NCI-H1092 treated with DMSO at 0.1 percent for 48 hours (cell line): ENCODE data around the gene EXOC1.
"Not testable (repeated sequence)": the region's sequence is repeated elsewhere in the genome, so short reads cannot be mapped to it uniquely, and the experiment has no call there.

Experiments
- DNase-seq: peaks from one replicate; lab custom pipeline; 2025; lab: John Stamatoyannopoulos, UW

The EXOC1 gene

GRCh38 chr4:55906323-55906722 lies 52.9 kb downstream of the EXOC1 start:
- no peak for DNase-seq

DNA sequence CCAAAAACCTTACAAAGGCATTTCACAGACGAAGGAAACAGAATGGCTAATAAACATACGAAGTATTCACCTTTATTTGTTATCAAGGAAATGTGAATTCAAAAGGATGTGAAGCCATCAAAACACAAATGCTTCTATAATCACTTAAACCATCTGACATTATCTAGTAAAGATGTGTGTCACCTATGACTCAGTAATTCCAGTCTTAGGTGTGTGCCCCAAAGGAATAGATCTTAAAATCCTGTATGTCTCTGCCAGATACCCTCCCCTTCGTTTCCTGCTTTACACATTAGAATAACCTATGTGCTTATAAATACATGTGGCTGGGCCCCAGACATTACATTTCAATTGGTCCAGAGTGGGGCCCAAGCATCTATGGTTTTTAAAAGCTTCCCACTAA lies 53.5 kb downstream of the EXOC1 start:
- DNase-seq, result no peak

- DNase-seq, result no peak
These were observed 54.0 kb downstream of the EXOC1 start for GRCh38 chr4:55907469-55907868.

GRCh38 chr4:55910140-55910539 lies 56.7 kb downstream of the EXOC1 start:
- DNase-seq, result no peak

DNA sequence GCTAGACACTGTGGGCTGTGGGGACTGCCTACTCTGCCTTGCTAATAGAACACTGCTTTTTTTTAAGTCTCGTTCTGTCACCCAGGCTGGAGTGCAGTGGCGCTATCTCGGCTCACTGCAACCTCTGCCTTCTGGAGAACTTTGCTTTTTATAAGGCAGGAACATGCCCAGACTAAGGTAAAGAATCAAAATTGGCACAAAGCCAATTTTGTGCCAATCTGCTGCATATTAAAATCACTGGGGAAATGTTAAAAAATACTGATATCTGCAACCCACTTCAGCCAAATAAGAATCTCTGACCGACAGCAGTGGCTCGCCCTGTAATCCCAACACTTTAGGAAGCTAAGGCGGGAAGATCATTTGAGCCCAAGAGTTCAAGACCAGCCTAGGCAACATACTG lies 58.8 kb downstream of the EXOC1 start:
- DNase-seq, result no peak

GRCh38 chr4:55920571-55920970 lies 67.1 kb downstream of the EXOC1 start:
- DNase-seq, result no peak

- no peak for DNase-seq
These were observed 67.6 kb downstream of the EXOC1 start for GRCh38 chr4:55921093-55921492.

GRCh38 chr4:55925241-55925640 lies 71.8 kb downstream of the EXOC1 start:
- DNase-seq, result no peak

DNA sequence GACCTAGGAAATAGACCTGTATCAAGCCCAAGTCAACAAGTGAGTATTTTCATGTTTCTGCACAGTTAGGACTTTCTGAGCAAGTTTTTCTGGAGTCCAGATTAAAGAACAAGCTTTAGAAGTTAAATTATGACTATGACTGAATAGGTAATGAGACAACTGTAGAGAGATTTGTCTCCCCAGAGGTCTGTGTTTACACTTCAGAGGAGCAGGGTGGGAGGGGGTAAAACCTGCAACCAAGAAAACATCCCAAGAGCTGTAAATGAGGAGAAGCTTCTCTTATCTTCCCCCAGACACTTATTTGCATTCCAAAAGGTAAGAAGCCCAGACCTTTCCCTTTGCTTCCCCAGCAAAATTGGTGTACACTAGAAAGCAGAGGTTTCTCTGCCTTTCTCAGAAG lies 73.2 kb downstream of the EXOC1 start:
- no peak for DNase-seq

DNA sequence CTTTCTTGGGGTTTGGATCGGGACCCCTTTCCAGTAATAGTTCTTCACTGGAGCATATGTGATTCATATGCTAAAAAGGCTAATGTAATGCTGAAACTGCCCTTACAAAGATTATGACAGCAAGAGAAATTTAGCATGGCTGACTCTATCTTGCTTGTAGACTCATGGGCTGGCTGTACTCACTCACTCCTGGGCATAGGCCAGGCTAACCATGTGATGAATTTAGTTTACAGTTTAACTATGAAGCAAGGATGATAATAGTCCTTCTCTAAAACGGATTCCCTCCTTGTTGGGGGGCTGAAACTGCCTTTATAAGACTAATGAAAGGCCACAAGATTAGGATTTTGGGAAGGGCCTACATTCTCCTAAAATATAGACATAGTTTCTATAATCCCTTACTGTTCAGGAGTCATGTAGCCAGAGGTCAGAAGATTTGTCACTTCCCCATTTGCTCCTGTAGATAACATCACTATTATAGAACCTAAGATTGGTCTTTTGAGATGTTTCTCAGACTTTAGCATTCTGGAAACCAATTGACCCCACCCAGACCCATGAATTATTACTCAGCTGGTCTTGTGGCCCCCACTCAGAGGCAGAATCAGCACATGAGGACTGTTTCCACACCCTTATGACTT lies 74.5 kb downstream of the EXOC1 start:
- DNase-seq, result no peak

DNA sequence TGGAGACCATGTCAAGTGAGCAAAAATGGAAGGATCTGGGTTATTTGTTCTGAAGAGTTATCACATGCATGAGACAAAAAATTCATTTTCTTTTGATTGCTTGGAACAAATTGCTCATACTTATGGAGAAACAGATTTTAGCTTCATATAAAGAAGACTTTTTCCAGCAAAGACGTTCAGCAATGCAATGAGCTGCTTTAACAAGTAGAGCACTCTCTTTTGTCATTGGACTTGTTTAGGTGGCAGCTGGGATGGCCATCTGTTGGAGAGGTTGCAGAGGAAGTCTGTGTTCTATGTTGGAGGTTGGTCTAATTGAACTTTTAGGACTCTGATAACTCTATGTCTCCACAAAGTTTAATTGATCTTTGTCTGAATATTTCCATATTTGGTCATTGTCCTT lies 75.4 kb downstream of the EXOC1 start:
- no peak for DNase-seq

DNA sequence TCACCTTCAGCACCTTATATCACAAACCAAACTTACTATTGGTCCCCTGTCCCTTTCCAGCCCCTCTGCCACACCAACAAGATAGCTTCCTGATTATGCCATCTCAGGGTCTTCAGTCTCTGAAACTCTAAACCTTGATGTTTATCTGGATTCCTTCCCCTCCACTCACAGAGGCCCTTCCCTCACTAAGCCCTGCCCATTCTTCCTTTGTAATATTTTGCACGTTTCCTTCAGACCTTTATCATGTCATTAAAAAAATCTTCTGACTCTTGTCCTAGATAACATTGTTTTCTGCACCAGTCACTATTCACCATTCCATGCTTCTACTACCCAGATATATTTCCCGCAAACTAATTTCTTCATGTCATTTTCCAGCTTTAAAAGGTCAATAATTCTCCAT lies 77.6 kb downstream of the EXOC1 start:
- DNase-seq, result no peak

DNA sequence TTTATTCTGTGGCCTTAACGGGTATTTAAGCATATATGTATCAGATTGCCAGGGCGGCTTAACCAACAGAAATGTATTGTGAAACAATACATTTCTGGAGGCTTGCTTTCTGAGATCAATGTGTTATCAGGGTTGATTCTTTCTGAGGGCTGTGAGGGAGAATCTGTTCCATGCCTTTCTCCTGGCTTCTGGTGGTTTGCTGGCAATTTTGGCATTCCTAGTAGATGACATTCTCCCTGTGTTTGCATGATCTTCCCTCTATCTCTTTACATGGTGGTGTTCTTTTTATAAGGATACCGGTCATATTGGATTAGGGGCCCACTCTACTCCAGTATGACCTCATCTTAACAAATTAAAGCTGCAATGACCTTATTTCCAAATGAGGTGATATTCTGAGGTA lies 78.4 kb downstream of the EXOC1 start:
- no peak for DNase-seq

DNA sequence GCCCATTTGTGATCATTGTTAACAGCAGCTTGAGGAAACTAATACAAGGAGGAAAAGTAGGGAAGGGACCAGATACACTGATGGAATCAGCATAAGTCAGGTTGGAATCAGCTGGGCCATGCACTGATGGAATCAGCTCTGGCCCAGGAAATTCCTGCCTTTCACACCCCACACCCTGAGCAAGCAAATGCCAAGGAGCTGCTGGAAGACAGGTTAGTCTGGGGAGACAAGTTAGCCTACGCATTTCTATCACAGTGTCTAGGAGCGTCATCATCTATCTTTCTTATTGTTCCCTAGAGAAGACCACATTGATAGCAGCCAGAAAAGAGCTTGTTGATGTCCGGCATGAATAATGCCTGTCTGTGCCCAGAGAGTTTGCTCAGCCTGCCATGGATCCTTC lies 79.1 kb downstream of the EXOC1 start:
- DNase-seq, result no peak

DNA sequence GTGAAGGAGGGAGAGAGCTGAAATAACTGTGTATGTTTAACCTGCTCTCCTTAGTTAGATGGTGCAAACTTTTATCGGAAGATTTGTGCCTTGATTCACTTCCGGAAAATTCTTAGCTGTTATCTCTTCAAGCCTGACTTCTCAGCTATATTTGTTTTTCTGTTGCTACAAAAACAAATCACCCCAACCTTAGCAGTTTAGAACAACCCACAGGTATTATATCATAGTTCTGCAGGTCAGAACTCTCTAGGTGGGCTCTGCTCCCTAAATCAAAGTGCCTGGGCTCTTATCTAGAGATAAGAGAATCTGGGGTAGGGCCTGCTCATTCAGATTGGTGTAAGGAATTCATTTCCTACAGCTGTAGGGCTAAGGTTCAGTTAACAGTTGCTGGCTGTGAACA lies 80.2 kb downstream of the EXOC1 start:
- no peak for DNase-seq

GRCh38 chr4:55935907-55936306 lies 82.5 kb downstream of the EXOC1 start:
- not testable (repeated sequence) for DNase-seq

GRCh38 chr4:55938481-55938880 lies 85.0 kb downstream of the EXOC1 start:
- no peak for DNase-seq

DNA sequence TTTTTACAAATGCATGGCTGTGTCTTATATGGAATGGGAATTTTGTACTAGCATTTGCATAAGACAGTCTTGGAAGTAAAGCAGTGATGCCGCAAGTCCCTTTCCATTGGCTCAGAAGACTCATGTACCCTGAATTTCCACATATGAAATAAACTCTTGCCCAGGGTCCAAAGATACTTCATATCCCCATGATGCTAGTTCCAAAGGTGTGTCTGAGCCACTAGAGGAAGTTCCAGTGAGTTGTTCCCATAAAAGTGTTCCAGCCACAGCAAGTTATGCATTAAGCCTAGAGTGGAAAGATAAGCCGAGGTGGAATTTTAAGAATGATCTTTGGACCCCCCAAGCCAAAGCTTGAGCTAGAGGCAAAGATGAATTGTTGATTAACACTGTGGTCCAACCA lies 86.0 kb downstream of the EXOC1 start:
- no peak for DNase-seq

GRCh38 chr4:55941881-55942396 lies 88.5 kb downstream of the EXOC1 start:
- no peak for DNase-seq

DNA sequence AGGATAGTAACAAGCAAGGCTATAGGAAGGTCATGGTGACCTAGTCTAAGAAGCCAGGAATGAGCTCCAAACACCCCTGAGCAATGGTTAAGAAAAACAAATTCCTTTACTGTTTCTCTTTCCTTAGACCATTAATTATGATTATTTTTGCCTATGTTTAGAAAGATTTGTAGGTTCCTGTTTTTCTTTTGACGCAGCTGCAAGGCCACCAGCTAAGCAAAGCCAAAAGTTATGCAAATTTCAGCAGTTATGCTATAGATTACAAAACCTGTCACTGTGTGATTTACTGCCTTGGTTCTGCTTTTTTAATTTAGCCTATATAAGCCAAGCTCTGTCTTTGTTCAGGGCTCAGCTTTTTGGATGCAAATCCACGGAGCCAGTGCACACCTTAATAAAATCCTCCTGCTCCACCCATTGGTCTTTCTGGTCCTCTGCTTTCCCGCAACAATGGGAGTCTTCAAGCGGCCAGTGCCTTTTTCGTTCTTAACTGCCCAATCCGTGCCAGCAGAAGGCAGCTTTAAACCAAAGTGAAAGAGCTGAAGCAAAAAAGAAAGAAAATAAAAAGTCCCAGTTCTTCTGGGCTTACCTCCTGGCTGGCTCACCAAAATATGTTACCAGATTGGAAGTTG lies 93.9 kb downstream of the EXOC1 start:
- no peak for DNase-seq

- DNase-seq, result no peak
These were observed 94.7 kb downstream of the EXOC1 start for GRCh38 chr4:55947912-55948725.

- peak; percentile 92 for DNase-seq
These were observed 95.5 kb downstream of the EXOC1 start, which contains the start of gene CEP135 for GRCh38 chr4:55948726-55949481. CEP135 (plus strand) TSS chr4:55948945; CDS start chr4:55952131, 3,186 bp downstream.
